ENCODE data around the gene SSPN. TPM values are rescaled to one million over a fixed set of nuclear protein-coding genes. Genes with fewer than 3 reads are reported as not detected.

The SSPN gene
- total RNA-seq, 1 donor from 2014 or later, result 119 TPM

DNA sequence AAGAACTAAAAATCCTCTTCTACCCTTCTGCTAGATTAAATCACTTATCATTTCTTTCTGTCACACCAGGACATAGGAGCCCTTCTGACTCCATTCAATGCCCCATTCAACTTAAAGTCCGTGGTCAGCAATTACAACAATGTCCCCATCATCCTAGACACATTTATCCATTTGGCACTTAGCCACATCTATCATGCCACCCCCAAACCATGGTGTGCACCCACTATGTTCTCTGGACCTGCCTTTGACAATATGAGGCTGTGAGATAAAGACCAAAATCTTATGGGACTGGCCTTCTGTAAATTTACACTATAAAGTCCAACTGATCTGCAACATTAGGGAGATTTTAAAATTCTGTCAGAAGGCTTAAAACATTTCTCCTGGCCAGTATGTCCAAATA lies 104.4 kb downstream of the SSPN start:
- DNase-seq (ENCODE audit: low spot score) (no peak), ATAC-seq (no peak)
- intact Hi-C loops (cut with DNase I), result no loop called here

Other genes with a start within 250 kb of the SSPN start
- 132 TPM for gene RASSF8, start 236.9 kb upstream of the SSPN start, total RNA-seq
- 64.4 TPM for gene BHLHE41, start 70.5 kb upstream of the SSPN start, total RNA-seq

All from sciatic nerve (tissue), 2 donors.